AG09309 (cell line): ENCODE data around the gene ST6GALNAC1.

Source experiments
- DNase-seq: peaks from one replicate; pipeline ENCODE4 v3.0.0-alpha.2; 2010; ENCODE audit warnings: low read depth
- H3K4me3 ChIP-seq: 2 replicates; pipeline ENCODE4 v1.5.1; 2011; ENCODE audit warnings: mild to moderate bottlenecking, low read depth, low read length, moderate library complexity; ENCODE audit not compliant: control insufficient read depth
- TF ChIP-seq, protein P1 (sequence below): IDR thresholded peaks from 2 replicates; pipeline ENCODE4 v1.5.1; 2011; ENCODE audit warnings: mild to moderate bottlenecking, low read depth, low read length, inconsistent platforms; ENCODE audit not compliant: insufficient read depth, control insufficient read depth; ENCODE audit errors: missing control alignments

ST6GALNAC1 gene

DNA sequence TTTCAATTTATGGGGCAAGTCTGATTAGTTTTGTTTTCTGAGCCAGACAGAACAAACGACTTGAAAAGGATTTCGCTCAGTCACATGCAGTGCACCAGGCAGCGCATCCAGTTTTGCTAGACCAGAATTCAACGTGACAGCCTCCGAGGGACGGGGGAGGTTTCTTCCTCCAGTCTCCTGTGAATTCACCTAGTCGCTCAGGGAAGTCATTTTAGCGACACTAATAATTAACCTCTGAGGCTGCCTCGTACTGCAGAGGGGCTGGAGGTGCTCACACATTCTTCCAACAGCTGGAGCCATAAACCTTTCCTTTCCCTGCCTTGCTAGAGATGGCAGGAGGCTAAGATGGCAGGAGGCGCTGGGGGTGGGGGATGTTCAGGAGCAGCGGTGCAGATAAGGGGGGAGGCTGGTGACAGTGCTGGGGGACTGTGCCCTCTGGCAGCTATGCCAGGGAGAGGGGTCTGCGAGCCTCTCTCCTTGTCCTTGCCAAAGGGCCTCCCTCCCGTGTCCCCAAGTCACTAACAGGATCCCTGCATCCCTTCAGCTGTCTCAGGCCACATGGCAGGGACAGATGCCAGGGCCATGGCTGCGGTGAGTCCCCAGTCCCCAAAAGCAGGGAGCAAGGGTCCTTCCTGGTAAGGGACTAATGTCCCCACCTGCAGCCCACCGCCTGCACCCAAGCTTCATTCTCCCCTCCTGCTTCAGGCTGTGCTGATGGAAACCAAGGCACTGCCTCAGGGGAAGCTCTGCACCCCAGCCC lies 43.2 kb upstream of the ST6GALNAC1 start:
- H3K4me3 ChIP-seq, result no peak overlapping the region
- TF ChIP-seq, protein P1, sequence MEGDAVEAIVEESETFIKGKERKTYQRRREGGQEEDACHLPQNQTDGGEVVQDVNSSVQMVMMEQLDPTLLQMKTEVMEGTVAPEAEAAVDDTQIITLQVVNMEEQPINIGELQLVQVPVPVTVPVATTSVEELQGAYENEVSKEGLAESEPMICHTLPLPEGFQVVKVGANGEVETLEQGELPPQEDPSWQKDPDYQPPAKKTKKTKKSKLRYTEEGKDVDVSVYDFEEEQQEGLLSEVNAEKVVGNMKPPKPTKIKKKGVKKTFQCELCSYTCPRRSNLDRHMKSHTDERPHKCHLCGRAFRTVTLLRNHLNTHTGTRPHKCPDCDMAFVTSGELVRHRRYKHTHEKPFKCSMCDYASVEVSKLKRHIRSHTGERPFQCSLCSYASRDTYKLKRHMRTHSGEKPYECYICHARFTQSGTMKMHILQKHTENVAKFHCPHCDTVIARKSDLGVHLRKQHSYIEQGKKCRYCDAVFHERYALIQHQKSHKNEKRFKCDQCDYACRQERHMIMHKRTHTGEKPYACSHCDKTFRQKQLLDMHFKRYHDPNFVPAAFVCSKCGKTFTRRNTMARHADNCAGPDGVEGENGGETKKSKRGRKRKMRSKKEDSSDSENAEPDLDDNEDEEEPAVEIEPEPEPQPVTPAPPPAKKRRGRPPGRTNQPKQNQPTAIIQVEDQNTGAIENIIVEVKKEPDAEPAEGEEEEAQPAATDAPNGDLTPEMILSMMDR, result no peak
- DNase-seq, result no peak

DNA sequence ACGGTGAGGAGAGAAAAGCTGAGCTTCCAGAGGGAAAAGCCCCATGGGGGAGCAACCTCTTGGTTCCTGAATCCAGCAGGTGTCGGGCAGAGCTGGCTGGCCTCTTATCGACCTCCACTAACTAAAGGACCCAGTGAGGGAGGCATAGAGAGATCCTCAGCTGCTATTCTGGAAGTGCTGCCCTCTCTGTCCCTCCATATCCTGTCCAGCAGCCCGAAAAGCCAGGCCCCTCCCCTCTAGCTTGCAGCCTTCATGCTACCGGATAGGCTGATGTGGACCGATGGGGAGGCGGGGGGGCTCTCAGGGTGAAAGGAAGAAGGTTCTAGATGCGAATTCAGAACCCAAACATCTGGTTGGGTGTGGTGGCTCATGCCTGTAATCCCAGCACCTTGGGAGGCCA lies 42.3 kb upstream of the ST6GALNAC1 start:
- TF ChIP-seq, protein P1, result no peak
- DNase-seq, result no peak
- no peak overlapping the region for H3K4me3 ChIP-seq

DNA sequence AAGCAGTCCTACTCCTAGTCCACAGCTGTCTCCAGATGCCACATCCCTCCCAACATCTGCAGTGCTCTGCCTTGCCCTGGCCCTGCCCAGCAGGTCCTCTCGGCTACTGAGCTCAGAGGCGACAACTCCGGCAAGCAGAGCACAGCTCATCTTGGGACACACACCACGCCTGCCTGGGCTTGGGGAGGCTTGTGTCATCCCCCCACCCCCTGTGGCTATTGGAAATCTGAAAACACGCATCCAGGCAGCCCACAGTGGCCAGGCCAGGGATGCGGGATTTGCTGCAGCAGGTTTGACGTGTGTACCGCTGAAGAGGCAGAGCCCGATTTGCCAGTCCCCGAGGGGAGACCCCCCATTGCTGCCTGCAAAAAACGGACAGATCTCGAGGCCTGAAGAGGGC lies 41.8 kb upstream of the ST6GALNAC1 start:
- no peak for DNase-seq
- TF ChIP-seq, protein P1, result no peak
- no peak overlapping the region for H3K4me3 ChIP-seq

DNA sequence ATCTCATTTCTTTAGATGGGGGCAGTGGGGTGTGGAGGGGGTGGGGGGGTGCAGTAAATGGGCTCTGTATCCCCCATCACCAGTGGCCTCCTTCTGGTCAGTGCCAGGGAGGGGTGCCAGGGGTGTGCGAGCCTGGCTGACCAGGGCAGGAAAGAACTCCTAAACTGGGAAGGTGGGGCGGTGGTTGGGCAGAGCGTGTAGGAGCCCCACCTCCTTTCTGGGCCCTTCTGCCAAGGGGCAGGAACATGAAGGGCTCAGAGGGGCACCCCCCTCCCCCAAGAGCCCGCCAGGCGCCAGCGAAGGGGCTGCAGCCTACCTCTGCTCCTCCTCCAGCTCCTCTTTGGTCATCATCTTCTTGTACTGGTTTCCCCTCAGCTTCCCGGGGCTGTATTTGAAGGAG lies 41.2 kb upstream of the ST6GALNAC1 start:
- DNase-seq, result no peak

DNA sequence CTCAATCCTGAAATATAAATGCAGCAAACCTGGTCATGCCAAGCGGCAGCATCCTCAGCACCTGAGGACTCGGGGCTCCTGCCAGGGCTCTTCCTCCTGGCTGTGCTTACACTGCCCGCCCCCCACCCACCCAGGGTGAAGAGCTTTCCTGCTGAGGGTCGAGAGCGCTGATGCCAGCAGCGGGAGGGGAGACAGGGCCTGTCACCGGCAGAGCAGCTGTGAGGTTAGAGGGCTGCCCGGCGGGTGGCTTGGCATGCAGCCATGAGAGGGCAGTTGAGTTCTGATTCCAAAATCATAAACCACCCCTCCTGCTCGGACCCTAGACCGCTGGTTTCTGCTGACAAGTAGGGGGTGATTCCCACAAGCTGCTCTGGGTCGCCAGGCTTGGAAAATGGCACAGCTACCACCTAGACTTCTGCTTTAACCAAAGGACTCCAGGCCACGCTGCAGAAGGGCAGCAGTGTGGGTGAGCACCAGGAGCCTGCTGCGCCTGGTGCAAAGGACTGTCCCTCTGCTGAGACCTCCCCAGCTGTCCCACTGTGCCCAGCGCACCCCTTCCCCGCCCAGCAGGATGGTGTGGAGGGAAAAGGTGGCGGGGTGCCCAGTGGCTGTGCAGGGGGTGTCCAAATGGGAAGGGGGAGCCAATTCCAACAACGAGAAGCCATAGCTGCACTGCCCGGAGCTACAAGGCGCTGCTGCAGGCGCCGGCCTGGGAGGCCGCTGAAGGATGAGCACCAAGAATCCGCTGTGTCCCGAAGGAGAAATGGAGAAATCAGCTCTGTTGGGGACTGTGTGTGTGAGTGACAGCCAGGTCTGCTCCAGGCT lies 40.6 kb upstream of the ST6GALNAC1 start:
- TF ChIP-seq, protein P1, result no peak
- H3K4me3 ChIP-seq, result no peak overlapping the region
- no peak for DNase-seq

More for the DNA sequence above, 41.2 kb upstream of the ST6GALNAC1 start:
- H3K4me3 ChIP-seq, result no peak overlapping the region
- TF ChIP-seq, protein P1, result no peak

DNA sequence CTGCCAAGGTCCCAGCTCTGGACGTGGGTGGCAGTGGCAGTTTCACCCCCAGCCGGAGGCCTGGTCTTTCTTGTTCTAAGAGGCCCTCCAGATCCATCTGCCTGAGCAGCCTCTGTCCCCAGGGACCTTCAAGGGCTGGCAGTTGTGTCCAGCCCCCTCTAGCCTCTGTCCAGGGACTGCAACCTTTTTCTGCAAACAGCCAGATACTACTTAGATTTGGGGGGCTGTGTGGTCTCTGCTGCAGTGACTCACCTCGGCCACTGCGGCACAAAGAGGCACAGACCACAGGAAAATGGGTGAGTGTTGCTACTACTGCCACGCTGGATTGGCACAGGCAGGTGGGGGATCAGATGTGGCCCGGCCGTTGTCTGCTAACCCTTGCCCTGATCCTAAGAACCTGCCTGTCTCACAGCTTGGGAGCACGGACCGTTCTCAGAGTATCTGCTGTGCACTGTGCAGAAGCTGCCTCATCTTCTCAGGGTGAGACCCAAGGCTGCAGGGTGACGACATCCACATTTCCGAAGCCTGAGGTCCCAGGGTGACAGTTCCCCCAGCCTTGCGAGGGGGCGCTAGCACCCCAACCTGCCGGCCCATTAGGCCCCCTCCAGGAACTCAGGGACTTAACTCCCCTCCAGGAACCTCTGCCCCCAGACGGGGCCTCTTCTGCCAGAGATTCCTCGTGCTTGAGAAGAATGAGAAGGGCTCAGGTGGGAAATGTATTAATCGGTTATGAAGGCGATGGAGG lies 39.6 kb upstream of the ST6GALNAC1 start:
- TF ChIP-seq, protein P1, result no peak
- DNase-seq, result no peak
- no peak overlapping the region for H3K4me3 ChIP-seq
